Activated naive CD4-positive, alpha-beta T cell treated with anti-CD3 and anti-CD28 coated beads, Interleukin-2, amount 50 U/mL, for 16 hours (primary cell): Measurements from ENCODE around the gene ARID1B.

Experiments used
- DNase-seq: peaks from one replicate; pipeline ENCODE4 v3.0.0-alpha.2; 2020

The ARID1B gene

DNA sequence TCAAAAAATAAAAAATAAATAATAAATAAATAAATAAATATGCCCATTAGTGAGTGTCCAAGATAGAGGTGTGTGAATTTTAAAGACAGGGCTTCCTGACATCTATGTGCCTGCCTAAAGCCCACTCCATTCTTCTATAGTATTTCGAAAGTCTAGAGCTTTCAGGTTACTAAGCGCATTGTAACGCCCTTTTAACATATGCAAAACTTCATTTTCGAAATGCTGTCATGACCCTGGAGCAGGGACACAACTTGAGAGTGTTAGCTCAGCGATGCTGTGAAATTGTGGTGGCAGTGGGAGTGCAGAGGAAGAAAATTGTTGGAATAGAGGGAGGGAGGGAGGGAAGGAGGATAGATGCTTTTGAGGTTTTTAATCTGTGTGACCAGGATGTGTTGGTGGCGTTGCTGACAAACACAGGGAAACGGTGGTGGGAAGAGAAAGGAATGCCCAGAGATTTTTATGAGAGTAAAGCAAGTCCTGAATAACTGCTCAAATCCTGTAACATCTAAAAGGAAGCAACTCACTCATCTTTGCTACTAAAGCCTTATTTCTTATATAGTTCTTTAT is 169.3 kb downstream of the ARID1B start:
- no peak for DNase-seq

DNA sequence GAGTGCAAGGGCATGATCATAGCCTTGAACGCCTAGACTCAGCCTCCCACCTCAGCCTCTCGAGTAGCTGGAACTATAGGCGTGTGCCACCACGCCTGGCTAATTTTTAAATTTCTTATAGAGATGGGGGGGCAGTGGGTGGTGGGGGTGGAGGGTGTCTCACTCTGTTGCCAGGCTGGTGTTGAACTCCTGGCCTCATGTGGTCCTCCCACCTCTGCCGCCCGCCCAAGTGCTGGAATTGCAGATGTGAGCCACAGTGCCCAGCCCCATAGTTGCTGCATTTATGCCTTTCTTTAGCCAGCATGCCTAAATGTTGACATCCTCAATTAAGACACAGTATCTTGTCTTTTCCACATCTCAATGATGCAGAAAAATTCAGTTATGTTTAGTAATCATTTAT is 171.1 kb downstream of the ARID1B start:
- no peak for DNase-seq

DNA sequence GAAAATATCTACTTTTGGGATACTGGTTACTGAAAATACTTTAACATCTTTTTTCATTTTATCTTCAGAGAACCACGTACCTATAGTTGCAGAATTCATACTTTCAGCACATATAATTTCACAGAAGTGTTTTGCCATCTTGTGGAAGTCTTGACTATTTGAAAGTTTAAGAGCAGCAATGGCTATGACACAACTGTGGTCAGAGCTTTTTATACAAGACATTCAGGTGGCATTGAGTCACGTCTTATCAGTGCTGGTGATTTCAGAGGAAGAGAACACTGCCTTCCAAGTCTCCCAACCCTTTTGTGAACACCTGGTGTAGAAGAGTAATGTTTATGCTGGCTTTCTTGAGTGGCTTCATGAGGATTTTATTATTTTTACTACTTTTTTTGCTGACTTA is 171.6 kb downstream of the ARID1B start:
- no peak for DNase-seq

DNA sequence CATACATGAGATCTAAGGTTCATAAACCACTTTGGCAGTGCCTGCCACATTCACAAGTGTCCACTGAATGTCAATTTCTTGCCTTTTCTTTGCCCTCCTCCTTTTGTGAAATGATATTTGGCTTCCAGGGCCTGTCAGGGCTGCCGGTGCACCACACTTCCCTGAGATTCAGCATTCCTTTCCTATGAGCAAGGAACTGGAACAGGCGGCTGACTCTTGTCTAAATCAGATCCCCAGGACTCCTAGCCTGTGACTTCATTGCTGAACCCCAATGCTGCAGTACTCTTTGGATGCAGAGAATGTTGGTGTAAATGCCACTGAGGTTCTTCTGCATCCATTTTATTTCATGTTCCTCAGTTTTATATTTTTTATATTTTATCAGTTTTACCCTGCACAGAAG is 172.2 kb downstream of the ARID1B start:
- DNase-seq: no peak

DNA sequence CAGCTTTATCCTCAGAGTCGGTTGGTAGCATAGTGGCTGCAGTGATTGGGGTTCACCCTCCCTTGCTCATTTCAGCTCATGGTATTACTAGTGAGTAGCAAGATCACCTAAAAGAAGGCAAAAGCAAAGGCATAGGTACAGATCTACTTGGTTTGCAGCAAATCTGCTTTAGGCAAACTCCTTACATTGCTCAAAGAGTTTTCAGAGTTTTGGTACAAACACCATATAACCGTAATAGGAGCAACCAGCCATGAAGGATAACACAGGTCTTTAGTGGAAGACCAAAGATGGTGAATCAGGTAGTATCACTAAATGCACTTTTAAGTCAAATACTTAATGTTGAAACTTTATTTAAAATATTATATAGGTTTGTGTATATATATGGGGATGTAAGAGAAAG is 172.9 kb downstream of the ARID1B start:
- no peak for DNase-seq

DNA sequence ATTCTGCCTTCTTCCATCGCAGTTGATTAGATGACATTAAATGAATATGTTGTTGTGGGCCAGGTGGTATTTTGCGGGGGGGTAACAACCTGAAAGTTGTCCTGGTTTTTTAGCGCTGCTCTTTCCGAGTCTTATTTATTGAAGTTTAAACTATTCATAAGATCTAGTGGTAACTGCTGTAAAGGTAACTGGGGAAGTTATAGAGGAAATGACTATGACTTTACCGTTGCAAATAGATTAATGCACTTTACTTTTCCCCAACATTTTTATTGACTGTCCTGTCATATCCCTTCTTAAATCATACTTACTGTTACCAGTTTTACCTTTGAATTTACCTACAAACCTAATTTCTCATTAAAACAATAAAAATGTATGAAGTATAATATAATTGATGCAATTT is 173.4 kb downstream of the ARID1B start:
- no peak for DNase-seq

DNA sequence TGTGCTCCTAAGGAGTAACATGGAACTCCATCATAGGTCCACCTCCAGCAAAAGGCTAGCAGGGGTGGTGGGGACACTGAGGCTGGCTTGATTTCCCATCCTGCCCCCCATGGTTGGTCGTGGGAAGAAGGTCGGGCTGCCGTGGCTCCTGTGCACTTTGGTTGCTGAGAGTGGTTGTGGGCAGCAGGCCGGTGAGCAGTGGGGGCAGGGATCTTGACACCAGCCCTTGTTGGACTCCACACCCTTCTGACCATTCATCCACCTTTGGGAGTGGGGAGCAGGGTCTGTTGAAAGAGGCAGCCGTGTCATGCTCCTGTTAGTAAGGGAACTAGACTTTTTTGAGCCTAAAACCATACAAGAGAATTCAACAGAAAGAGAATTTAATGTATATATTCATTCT is 175.2 kb downstream of the ARID1B start:
- no peak for DNase-seq

DNA sequence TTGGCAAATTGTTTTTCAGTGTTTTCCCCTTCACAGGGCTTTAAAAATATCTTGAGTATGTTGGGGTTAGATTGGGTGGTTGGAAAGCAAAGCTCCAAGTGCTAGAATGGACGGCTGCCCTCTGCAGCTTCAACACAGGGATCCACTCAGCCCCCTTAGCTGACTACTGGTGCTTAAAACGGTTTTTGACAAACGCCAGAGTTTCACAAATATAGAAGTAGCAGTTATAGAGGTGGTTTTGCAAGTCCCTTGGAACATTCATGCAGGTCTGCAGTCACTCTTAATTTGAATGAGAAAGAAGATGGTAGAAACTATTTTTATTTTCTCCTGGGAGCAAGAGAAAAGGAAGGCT is 175.9 kb downstream of the ARID1B start:
- DNase-seq: no peak

DNA sequence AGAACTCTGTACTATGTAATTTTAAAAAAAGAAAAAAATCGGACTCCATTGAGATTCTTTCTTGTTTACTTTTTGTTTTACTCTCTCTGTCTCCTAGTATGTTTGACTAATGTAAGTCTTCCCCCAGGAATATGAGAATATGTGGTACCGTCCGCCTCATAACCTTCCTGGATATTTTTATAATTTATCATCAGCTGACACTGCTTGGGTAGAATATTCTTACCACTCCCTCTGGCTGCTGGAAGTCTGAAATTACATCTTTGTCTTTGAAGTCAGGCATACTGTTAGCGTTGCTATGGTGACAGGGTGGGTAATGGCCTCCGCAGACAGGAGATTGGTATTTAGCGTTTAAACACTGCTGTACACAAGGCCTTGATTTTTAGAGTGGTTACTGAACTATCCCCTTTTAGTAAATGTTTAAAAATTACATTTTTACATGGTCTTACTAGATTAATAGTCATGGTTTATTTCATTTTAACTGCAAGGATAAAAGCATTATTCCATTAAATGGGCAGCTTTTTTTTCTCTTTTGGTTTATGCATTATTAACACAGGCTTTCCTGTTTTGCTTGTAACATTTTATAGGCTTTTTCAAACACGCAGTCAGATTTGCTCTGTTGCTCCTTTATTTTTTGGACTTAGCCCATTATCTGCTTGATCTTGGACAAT is 176.4 kb downstream of the ARID1B start:
- DNase-seq: no peak

DNA sequence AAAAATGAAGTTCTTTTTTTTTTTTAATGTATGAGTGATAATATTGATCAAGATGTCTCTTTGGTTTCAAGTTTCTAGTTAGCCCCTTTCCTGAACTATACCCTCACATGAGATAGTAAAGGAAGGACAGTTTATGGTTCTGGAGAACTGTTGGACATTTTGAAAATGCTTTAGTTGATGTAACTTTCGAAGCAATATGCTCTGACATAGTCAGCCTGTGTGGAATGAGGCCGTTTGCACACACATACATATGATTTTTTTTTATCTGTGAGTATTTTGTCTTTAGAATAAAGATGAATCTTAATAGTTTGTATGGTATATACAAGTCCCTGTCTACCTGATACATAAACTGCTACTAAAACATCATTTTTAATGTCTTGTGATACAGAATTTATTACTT is 177.0 kb downstream of the ARID1B start:
- no peak for DNase-seq

DNA sequence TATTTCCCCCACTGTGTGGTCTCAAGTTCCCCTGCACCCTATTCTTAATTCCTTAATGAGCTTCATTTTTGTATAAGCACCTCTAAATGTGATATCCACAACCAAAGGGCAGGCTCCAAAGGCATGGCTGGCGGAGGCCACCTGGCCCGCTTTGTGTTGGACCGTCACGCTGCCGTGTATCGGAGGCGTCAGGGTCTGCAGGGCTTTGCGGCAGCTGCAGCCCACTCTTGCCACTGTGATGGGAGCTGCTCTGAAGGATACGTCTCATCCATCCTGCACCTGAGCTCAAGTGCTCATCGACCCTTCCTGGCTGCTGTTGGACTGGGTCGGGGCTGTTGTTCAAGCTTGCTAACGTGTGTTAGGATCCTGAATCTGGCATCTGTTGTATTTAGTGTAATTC is 177.6 kb downstream of the ARID1B start:
- no peak for DNase-seq

DNA sequence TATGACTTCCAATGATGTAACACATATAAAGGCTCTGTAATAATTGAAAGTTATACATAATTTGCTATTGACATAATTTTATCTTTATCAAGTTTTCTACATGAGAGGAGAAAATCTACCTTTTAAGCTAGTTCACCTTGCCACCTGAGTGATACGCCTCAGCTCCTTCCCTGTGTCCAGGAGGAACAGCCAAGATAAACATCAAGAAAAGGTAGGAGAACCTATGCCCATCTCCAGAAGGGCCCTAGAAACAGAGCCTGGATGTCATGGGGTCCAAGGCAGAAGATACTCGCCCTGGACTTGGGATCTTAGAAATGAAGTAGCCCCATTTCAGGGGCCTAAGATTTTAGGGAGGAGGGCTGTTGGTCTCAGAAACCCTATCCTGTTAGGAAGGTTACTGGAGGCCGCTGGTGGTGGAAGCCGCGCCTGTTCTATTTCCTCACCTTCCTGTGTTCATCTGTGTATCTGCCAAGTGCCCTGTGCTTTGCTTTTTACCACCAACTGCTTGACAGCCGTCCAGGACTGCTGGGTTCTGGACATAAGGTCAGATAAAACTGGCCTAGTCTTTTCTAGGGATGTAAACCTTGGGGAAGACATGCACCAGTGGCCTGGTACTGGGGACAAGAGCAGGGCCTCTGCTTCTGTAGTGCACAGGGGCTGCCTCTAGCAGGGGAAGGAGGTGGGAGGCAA is 178.5 kb downstream of the ARID1B start:
- DNase-seq: no peak

DNA sequence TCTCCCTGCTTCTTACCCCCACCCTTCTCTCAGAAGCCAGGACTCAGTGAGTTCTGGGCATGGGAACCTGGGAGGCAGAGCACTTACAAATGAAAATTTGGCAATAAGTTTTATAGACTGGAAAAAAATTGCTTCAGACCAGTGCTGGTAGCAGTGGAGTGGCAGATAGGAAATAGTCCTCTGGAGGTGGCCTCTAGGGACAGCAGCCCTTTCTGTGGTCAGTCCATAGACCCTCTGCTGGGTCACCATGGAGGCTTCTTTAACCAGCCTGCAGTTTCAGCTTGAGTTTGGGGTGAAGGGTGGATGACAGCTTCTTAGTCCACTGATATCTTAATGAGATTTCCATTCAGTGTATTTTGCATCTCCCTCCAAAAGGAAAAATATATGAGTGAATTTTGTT is 179.1 kb downstream of the ARID1B start:
- no peak for DNase-seq

DNA sequence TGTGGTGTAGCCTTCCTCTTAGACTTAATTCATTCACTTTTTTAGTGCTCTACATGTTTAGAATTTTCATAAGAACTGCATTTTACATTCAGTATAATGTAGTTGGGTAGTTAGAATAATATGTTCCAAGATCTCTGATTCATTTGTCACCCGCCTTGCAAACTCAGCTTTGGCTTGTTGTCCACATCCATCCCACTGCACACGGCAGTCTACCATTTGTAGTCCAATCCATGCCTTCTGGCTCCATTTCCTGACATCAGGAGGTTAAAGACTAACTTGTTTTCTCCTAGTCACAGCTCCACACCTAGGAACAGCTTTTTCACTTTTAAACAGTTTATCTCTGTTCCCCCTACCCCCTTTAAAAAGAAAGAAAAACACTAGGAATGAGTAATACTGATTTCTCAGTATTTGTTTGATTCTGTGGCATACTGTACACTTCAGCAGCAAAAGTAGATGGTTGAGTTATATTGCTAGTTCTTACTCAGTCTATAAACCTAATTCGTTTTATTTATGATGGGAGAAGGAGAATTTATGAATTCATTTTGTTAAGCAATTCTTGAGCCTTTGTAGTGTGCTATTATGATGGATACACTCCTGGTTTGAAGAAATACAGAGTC is 180.9 kb downstream of the ARID1B start:
- no peak for DNase-seq

DNA sequence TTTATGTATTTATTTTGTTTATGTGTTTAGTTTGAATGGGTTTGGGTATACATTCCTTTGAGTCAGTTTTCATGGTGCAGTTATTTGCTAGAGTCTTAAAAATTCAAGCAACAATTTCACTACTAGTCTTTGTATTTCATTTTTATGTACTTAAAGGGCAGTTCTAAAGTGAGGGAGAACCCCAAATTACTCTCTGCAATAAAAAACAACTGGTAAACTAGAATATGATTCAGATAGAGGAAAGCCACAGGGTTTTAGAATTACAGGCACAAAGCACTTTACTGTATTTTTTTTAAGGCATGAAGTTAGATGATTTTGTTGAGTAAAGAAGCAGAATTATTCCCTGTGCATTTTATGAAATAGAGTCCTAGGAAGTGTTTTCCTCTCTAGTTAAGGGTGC is 183.3 kb downstream of the ARID1B start:
- DNase-seq: no peak

DNA sequence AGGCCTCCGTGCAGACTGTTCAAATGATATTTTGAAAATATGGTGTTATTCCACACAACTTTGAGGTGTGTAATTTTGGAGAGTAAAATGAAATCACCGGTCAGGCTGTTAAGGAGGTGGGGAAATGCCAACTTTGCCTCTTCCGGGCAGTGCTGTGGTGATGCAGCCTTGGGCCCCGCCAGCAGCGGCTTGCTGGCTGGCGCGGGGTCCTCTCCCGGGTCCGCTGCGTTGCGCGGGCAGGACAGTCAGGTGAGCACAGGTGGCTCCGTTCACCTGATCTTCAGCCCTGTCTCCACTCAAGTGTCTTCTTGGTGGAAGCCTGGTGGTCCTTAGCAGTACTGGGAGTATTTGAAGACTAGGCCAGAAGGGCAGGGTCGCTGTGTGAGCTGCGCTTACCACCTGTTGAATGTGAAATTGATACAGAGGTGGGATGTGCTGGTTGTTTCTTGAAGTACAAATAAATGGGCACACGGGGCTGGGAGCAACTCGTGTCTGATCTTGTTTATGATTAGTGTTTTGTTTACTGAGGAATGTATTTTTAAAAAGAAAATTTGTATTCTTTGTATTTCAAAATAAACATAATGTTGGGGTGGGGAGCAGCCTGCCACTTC is 184.2 kb downstream of the ARID1B start:
- no peak for DNase-seq

DNA sequence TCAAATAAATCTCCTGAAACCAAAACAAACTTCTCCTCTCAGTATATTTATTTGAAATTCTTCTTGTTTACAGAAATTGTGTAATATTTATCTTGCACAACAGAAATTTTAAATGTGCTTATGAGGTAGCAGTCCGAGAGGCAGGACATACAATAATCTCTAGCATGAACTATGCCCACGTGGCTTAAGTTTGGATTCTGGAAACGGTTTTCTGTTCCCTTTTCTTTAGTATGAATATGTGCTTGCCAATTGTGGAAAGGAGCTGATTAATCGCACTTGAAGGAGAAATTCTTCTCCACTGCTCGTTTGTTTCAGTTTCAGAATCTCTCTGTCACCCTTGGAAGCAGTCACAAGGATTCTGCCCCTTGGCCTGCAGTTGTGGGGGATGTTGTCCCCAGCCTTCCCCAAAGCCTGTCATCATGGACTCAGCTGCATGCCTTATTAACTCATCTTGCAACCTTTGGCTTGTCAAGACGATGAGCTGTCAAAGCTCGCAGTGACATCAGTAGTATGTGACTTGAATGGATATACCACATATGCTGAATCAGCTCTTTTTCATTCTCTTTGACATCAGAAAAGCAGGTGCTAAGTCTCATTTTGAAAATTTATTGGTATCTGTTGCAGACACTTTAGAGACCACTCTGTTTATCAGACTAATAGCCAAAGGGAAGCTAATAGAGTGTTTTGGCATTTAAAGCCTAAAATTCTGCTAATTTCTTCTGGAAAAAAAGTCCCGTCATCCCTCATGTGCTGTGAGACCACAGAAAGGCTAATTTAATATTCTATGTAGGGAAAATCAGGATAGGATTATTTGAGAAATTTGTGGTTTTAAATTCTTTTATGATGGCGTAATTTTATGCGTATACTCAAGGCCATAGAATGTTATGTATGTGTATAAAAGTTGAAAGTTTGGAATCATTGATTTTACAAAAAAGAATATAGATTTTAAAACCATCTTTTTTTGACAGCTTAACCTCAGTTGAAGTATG is 186.8 kb downstream of the ARID1B start:
- DNase-seq: peak; percentile 27

DNA sequence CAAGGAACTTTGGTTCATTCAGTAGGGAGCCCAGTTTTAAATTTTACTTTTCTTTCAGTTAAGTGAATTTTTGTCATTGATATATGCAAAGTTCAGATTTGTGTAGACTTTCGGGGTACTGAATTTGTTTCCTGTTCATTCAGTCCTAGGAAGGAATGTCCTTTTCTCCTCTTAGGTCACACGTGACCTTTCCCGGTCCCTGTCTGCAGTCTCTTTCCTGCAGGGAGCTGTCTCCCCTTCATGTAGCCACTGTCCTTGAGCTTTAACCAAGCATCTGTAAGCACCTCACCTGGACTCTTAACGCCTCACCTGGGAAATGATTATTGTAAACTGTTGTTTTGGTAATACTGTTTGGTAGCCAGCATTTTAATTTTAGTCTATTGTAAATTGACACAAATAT is 190.7 kb downstream of the ARID1B start:
- no peak for DNase-seq

DNA sequence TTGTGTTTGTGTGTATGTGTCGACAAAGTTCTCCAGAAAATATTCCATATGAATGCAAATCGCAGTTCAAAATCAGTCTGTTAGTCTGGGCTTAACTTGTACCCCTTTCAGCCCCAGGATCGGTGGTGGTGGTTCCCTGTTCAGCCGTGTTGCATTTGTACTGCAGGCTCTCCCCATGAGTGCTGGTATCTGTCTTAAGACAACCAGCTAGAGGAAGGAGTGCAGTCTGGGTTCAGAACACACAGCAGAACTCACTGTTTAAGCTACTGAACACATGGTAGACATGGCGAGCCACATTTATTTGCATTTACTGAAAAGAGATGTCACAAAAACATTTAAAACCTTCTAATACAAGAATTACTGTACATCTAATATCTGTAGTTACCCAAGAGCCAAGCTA is 192.1 kb downstream of the ARID1B start:
- DNase-seq: no peak

DNA sequence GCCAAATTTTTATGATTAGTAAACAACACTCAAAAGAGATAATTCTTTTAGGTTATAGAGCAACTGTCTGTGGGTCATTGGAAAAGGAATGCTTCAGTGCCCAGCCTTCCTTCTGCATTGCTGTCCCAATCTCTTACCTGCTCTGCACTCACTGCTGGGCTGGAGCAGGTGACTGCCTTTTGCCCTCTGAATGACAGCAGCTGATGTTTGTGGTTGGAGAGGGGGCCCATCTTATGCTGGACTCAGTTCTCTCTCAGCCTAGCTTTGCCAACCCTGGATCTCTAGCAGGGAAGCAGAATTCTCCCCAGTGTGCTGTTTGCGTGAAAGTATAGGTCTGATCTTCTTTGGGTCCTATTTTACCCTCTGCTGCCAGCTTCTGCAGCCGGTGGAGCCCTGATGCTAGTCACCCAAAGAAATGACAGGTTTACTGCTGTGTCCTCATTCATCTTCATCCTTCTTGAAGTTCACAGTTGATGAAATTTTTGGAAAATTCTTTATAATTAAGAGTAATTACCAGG is 193.5 kb downstream of the ARID1B start:
- no peak for DNase-seq

DNA sequence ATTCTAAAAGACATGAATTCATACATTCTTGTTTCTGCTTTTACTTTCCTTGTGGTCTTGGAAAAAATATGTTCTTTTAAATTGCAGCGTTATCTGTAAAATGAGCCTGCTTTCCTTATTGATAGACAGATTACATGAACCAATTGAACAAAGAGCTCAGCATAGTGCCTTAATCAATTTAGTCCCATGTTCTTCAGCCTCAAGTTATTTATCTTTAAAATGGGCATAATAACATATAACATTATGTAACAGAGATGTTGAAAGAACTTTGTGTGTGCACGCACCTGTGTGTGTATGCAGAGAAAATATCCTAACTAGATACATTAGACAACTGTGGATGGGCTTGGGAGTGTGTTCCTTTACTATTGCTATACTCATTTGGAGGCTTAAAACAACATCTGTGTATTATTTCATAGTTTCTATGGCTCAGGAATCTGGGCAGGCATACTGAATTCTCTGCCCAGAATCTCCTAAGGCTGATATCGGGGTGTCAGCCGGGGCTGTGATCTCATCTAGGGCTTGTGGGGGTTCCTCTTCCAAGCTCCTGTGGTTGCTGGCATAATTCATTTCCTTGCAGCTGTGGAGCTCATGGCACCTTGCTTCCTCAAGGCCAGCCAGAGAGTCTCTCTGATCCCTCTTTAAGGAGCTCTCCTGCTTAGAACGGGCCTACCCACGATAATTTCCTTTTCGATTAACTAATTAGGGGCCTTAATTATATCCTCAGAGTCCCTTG is 194.1 kb downstream of the ARID1B start:
- no peak for DNase-seq

DNA sequence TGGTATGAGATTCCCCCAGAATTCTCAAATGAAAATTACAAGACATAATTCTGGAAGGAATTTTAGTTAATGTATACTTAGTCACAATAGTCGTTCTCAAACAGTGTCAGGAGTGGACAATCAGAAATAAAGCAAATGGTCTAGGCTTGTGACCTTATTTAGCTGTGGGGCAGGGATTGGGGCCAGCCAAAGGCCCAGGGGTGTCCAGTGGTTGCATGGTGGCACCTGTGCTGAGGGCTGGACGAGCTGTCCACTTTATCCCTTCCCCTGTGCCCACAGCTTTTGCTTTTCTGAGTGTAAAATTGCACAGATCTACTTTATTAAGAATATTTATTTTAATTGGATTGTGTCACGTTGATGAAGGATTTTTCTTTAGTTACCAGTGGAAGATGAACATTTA is 195.0 kb downstream of the ARID1B start:
- DNase-seq: no peak
